Measurements from ENCODE around the gene FKBP1B.

The FKBP1B gene

GRCh38 chr2:24052951-24053350 is 3.4 kb downstream of the FKBP1B start (continued):
- TF ChIP-seq POU6F1 (CRISPR knock-in tag; IDR thresholded peaks at IDR 0.05; ENCODE audit: borderline replicate concordance, low read depth) (no peak), ESRRG (CRISPR knock-in tag; IDR thresholded peaks at IDR 0.05) (no peak), ZC3H10 (CRISPR knock-in tag; IDR thresholded peaks at IDR 0.05) (no peak), CREB5 (CRISPR knock-in tag; IDR thresholded peaks at IDR 0.05; ENCODE audit: low read depth) (no peak)

GRCh38 chr2:24054366-24055010 is 4.9 kb downstream of the FKBP1B start:
- no peak for TF ChIP-seq CSRNP3 (CRISPR knock-in tag; IDR thresholded peaks at IDR 0.05)
- TF ChIP-seq ZFP30 (CRISPR knock-in tag; IDR thresholded peaks at IDR 0.05), result no peak
- TF ChIP-seq BACH2 (CRISPR knock-in tag; IDR thresholded peaks at IDR 0.05; ENCODE audit: borderline replicate concordance), result no peak
- TF ChIP-seq SNAI2 (CRISPR knock-in tag; IDR thresholded peaks at IDR 0.05), result no peak
- TF ChIP-seq TOX (CRISPR knock-in tag; IDR thresholded peaks at IDR 0.05; ENCODE audit: borderline replicate concordance), result no peak
- no peak for TF ChIP-seq ZNF8 (CRISPR knock-in tag; IDR thresholded peaks at IDR 0.05)
- ATAC-seq, result no peak

- ATAC-seq, result no peak
- TF ChIP-seq ARNTL (CRISPR knock-in tag; IDR thresholded peaks at IDR 0.05; ENCODE audit: borderline replicate concordance, low read depth) (no peak), ZFP3 (CRISPR knock-in tag; IDR thresholded peaks at IDR 0.05) (no peak), POU6F1 (CRISPR knock-in tag; IDR thresholded peaks at IDR 0.05; ENCODE audit: borderline replicate concordance, low read depth) (no peak), ZC3H10 (CRISPR knock-in tag; IDR thresholded peaks at IDR 0.05) (no peak), PPARA (CRISPR knock-in tag; IDR thresholded peaks at IDR 0.05; ENCODE audit: borderline replicate concordance) (no peak), RARB (CRISPR knock-in tag; IDR thresholded peaks at IDR 0.05) (no peak), ZNF8 (CRISPR knock-in tag; IDR thresholded peaks at IDR 0.05) (no peak), OSR1 (CRISPR knock-in tag; IDR thresholded peaks at IDR 0.05) (no peak), CREB5 (CRISPR knock-in tag; IDR thresholded peaks at IDR 0.05; ENCODE audit: low read depth) (no peak), ISL1 (CRISPR knock-in tag; IDR thresholded peaks at IDR 0.05) (no peak), CSRNP3 (CRISPR knock-in tag; IDR thresholded peaks at IDR 0.05) (no peak), CSDC2 (CRISPR knock-in tag; IDR thresholded peaks at IDR 0.05) (no peak), ZNF70 (CRISPR knock-in tag; IDR thresholded peaks at IDR 0.05) (no peak), TSHZ2 (CRISPR knock-in tag; IDR thresholded peaks at IDR 0.05) (no peak), SNAI2 (CRISPR knock-in tag; IDR thresholded peaks at IDR 0.05) (no peak), ZNF565 (CRISPR knock-in tag; conservative IDR thresholded peaks at IDR 0.05; ENCODE audit: low read depth) (no peak), PATZ1 (CRISPR knock-in tag; IDR thresholded peaks at IDR 0.05; ENCODE audit: borderline replicate concordance) (no peak), ZFP30 (CRISPR knock-in tag; IDR thresholded peaks at IDR 0.05) (no peak), ESRRG (CRISPR knock-in tag; IDR thresholded peaks at IDR 0.05) (no peak), TOX (CRISPR knock-in tag; IDR thresholded peaks at IDR 0.05; ENCODE audit: borderline replicate concordance) (no peak)
These were observed 6.2 kb downstream of the FKBP1B start for GRCh38 chr2:24055750-24056149.
